HL-60 (cell line): Measurements from ENCODE around the gene SEC24D.

Experiments used
- DNase-seq, 2 experiments: peaks; one replicate each; pipeline ENCODE4 v3.0.0-alpha.2; 2010 to 2020; ENCODE audit warnings: low read depth in 1 of 2, low spot score in 1 of 2
- H3K27ac ChIP-seq: fragments of 250-450 bp; sonication (Bioruptor Pico); replicated peaks from 2 replicates; pipeline ENCODE4 v1.5.1; 2020; ENCODE audit warnings: mild to moderate bottlenecking, moderate library complexity
- H3K27me3 ChIP-seq: fragments of 250-450 bp; sonication (Bioruptor Pico); 2 replicates; pipeline ENCODE4 v1.5.1; 2021; ENCODE audit warnings: mild to moderate bottlenecking, moderate library complexity; ENCODE audit not compliant: insufficient read depth, poor library complexity, severe bottlenecking
- H3K4me3 ChIP-seq: replicated peaks from 2 replicates; pipeline ENCODE4 v1.5.1; 2011; ENCODE audit warnings: mild to moderate bottlenecking, control low read depth, low read length; ENCODE audit not compliant: insufficient read depth
- CTCF ChIP-seq: IDR thresholded peaks from one replicate; pipeline ENCODE4 v1.5.1; 2011; ENCODE audit warnings: low read length, control low read depth, inconsistent platforms; ENCODE audit not compliant: insufficient read depth
- GABPA ChIP-seq: IDR thresholded peaks from 2 replicates; pipeline ENCODE4 v1.6.1; 2012; ENCODE audit warnings: low read depth
- POLR2AphosphoS5 ChIP-seq: IDR thresholded peaks from 2 replicates; pipeline ENCODE4 v1.6.1; 2012; ENCODE audit warnings: low read depth
- REST ChIP-seq: IDR thresholded peaks from 2 replicates; pipeline ENCODE4 v1.6.1; 2012; ENCODE audit warnings: low read depth; ENCODE audit not compliant: insufficient replicate concordance
- SPI1 ChIP-seq: IDR thresholded peaks from 2 replicates; pipeline ENCODE4 v1.6.1; 2012; ENCODE audit warnings: low read depth, mild to moderate bottlenecking, borderline replicate concordance

The SEC24D gene

GRCh38 chr4:118765399-118765798, 70.5 kb downstream of the SEC24D start:
- H3K27me3 ChIP-seq: no peaks in the 10 kb centered on the region
- H3K27ac ChIP-seq: no peak overlapping the region
- H3K4me3 ChIP-seq: no peak overlapping the region
- DNase-seq: no peak
- no peak for TF ChIP-seq SPI1
- no peak for TF ChIP-seq REST
- no peak for TF ChIP-seq CTCF
- TF ChIP-seq GABPA: no peak
- TF ChIP-seq POLR2AphosphoS5: no peak

- Histone ChIP-seq H3K27me3 (no peaks in the 10 kb centered on the region), H3K4me3 (no peak overlapping the region), H3K27ac (no peak overlapping the region)
- DNase-seq: no peak
- TF ChIP-seq REST (no peak), CTCF (no peak), SPI1 (no peak), GABPA (no peak), POLR2AphosphoS5 (no peak)
These were observed 73.0 kb downstream of the SEC24D start for GRCh38 chr4:118762730-118763477.

DNA sequence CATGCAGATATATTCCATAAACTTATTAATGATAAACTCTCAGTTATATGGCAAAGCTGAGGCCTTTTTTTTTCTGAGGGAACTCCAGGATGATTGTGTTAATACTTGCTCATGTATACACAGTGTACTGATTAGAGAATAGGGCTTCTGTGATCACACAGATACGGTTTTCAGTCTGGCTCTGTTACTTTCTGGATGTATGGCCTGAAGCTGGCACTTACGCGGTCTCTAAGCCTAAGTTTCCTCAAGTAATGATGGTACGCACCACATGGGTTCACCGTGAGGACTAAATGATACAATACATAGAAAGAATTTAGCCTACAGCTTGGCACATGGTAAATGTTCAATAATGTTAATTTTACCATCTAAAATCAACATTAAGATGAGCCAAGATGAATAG, 73.8 kb downstream of the SEC24D start:
- no peak overlapping the region for H3K27ac ChIP-seq
- no peak for DNase-seq
- no peaks in the 10 kb centered on the region for H3K27me3 ChIP-seq
- TF ChIP-seq SPI1 (no peak), GABPA (no peak), REST (no peak), CTCF (no peak), POLR2AphosphoS5 (no peak)
- H3K4me3 ChIP-seq: no peak overlapping the region
